Tibial nerve (tissue), 4 donors: ENCODE results near the gene UCN3. TPM values are rescaled to one million over a fixed set of nuclear protein-coding genes. Genes with fewer than 3 reads are reported as not detected.

Source experiments
- DNase-seq, 2 donors: peaks; one replicate each; pipeline ENCODE4 v3.0.0-alpha.2; 2019; ENCODE audit warnings: low spot score in 2 of 2
- H3K27ac ChIP-seq, 4 donors: fragments of 200-600 bp; sonication (generic) in 3 of 4; one replicate each; pipeline ENCODE4 v1.5.1; 2017 to 2019; ENCODE audit warnings: mild to moderate bottlenecking in 1 of 4
- H3K27me3 ChIP-seq, 2 donors: fragments of 200-600 bp; sonication (generic) in 1 of 2; one replicate each; pipeline versions ENCODE4 v1.5.1 to v1.6.0; 2017 to 2019
- H3K36me3 ChIP-seq, 3 donors: fragments of 200-600 bp; sonication (generic); one replicate each; pipeline ENCODE4 v1.5.1; 2018 to 2019
- H3K4me1 ChIP-seq, 4 donors: fragments of 200-600 bp; sonication (generic) in 3 of 4; one replicate each; pipeline ENCODE4 v1.5.1; 2017 to 2019
- H3K4me3 ChIP-seq, 4 donors: fragments of 200-600 bp; sonication (generic) in 3 of 4; one replicate each; pipeline ENCODE4 v1.5.1; 2017 to 2019; ENCODE audit warnings: mild to moderate bottlenecking in 1 of 4, moderate library complexity in 1 of 4
- H3K9me3 ChIP-seq, 4 donors: fragments of 200-600 bp; sonication (generic) in 3 of 4; one replicate each; pipeline ENCODE4 v1.5.1; 2017 to 2019
- EP300 ChIP-seq, 2 donors: sonication (generic); formaldehyde crosslinking; IDR thresholded peaks; one replicate each; pipeline ENCODE4 v1.6.1; 2017; ENCODE audit warnings: antibody characterized with exemption in 2 of 2, mild to moderate bottlenecking in 1 of 2
- POLR2A ChIP-seq, 2 donors: fragments of 450-650 bp; IDR thresholded peaks; one replicate each; pipeline ENCODE4 v1.6.1; 2017; ENCODE audit warnings: antibody characterized with exemption in 2 of 2, mild to moderate bottlenecking in 2 of 2, moderate library complexity in 2 of 2
- WGBS, 2 donors: methylation state at CpG; one replicate each; pipeline ENCODE4 v1.1.5; 2018; 5-methylcytosine and 5-hydroxymethylcytosine counted together
- total RNA-seq, 4 donors: library from RNA; depleted of rRNA; stranded (reverse); fragments of >200 nt; gene quantifications; one replicate each; pipeline ENCODE4 v1.1.0, GENCODE V29; 2016
- TF ChIP-seq, protein P1 (sequence below), 5 experiments: fragments of 200-600 bp in 3 of 5; fragments of 450-650 bp in 2 of 5; sonication (generic) in 3 of 5; IDR thresholded peaks; one replicate each; pipeline ENCODE4 v1.5.1; 2016 to 2019; ENCODE audit warnings: antibody characterized with exemption in 5 of 5, mild to moderate bottlenecking in 3 of 5, moderate library complexity in 2 of 5

UCN3 gene
- total RNA-seq, 4 donors from 2014 or later: not detected

GRCh38 chr10:5354068-5354467 lies 10.7 kb upstream of the UCN3 start:
- no peaks in the 10 kb centered on the region for H3K27me3 ChIP-seq

GRCh38 chr10:5355594-5356301 lies 9.0 kb upstream of the UCN3 start:
- no peak for TF ChIP-seq POLR2A (IDR thresholded peaks at IDR 0.05)
- no peak for TF ChIP-seq EP300 (IDR thresholded peaks at IDR 0.05)
- TF ChIP-seq, protein P1, sequence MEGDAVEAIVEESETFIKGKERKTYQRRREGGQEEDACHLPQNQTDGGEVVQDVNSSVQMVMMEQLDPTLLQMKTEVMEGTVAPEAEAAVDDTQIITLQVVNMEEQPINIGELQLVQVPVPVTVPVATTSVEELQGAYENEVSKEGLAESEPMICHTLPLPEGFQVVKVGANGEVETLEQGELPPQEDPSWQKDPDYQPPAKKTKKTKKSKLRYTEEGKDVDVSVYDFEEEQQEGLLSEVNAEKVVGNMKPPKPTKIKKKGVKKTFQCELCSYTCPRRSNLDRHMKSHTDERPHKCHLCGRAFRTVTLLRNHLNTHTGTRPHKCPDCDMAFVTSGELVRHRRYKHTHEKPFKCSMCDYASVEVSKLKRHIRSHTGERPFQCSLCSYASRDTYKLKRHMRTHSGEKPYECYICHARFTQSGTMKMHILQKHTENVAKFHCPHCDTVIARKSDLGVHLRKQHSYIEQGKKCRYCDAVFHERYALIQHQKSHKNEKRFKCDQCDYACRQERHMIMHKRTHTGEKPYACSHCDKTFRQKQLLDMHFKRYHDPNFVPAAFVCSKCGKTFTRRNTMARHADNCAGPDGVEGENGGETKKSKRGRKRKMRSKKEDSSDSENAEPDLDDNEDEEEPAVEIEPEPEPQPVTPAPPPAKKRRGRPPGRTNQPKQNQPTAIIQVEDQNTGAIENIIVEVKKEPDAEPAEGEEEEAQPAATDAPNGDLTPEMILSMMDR (IDR thresholded peaks at IDR 0.05): no peak
- 83 to 87% methylated on average over 6 of the region's 6 CpGs for whole genome bisulfite sequencing, 2 donors
- no peak overlapping the region for H3K4me3 ChIP-seq
- H3K27me3 ChIP-seq: no peaks in the 10 kb centered on the region
- no peaks in the 10 kb centered on the region for H3K4me1 ChIP-seq
- H3K36me3 ChIP-seq: no peaks in the 10 kb centered on the region
- DNase-seq: no peak
- H3K9me3 ChIP-seq: no peaks in the 10 kb centered on the region
- no peak overlapping the region for H3K27ac ChIP-seq

More at GRCh38 chr10:5354068-5354467, 10.7 kb upstream of the UCN3 start:
- TF ChIP-seq POLR2A (IDR thresholded peaks at IDR 0.05) (no peak), EP300 (IDR thresholded peaks at IDR 0.05) (no peak)
- TF ChIP-seq, protein P1 (IDR thresholded peaks at IDR 0.05): no peak
- no peak for DNase-seq
- Histone ChIP-seq H3K9me3 (no peaks in the 10 kb centered on the region), H3K27ac (no peak overlapping the region), H3K4me3 (no peak overlapping the region), H3K36me3 (no peaks in the 10 kb centered on the region), H3K4me1 (no peaks in the 10 kb centered on the region)
- WGBS, 2 donors: 32 to 57% methylated on average over 3 of the region's 3 CpGs

DNA sequence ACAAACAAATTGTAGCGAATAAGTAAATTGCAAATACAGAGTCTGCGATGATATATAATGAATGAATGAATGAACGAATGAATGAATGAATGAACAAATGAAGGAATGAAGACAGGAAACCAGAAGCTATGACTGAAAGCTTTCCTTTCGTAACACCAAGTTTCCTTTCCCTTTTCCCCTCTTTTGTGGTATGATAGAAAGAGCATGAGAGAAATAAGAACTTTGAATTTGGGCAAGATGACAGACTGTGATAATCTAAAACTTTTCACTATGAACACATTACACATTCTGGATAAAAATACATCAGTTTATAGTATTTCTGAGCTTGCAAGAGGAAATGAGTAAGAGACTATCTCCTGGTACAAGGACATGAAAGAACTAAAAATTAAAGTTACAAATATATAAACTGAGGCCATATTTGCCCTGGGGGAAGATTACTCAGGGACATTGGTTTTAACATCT lies 8.4 kb upstream of the UCN3 start:
- WGBS, 2 donors: 84 to 85% methylated on average over 4 of the region's 4 CpGs
- TF ChIP-seq EP300 (IDR thresholded peaks at IDR 0.05) (no peak), POLR2A (IDR thresholded peaks at IDR 0.05) (no peak)
- TF ChIP-seq, protein P1 (IDR thresholded peaks at IDR 0.05): no peak
- no peak for DNase-seq
- Histone ChIP-seq H3K4me3 (no peak overlapping the region), H3K27me3 (no peaks in the 10 kb centered on the region), H3K4me1 (no peaks in the 10 kb centered on the region), H3K9me3 (no peaks in the 10 kb centered on the region), H3K36me3 (no peaks in the 10 kb centered on the region), H3K27ac (no peak overlapping the region)

- H3K4me3 ChIP-seq: no peak overlapping the region
- no peak for DNase-seq
- no peaks in the 10 kb centered on the region for H3K36me3 ChIP-seq
- TF ChIP-seq POLR2A (IDR thresholded peaks at IDR 0.05) (no peak), EP300 (IDR thresholded peaks at IDR 0.05) (no peak)
- TF ChIP-seq, protein P1 (IDR thresholded peaks at IDR 0.05): no peak
- H3K9me3 ChIP-seq: no peaks in the 10 kb centered on the region
- H3K27me3 ChIP-seq: peaks cover 0 to 7% of the 10 kb centered on the region in 2 donors
- WGBS, 2 donors: 39 to 44% methylated on average over 7 of the region's 7 CpGs
- no peak overlapping the region for H3K27ac ChIP-seq
- no peaks in the 10 kb centered on the region for H3K4me1 ChIP-seq
Measured at GRCh38 chr10:5360318-5360915, 4.3 kb upstream of the UCN3 start.

DNA sequence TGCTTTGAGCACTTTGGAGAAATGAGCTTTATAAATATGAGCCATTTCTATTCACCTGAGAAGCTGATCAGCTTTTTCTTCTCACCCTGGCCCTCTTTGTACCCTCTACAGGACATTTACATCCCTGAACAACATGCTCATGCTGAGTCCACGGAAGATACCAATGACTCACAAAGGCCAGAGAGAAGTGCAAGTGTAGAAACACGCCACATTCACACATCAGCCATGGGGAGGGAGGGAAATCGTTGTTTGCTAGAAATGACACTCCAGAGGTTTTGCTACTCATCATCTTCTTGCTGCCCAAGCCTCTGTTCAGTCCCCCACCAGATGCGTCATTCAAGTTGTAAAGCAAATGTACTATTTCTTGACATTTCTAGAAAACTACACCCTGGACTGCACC lies 2.8 kb upstream of the UCN3 start:
- TF ChIP-seq EP300 (IDR thresholded peaks at IDR 0.05): no peak
- TF ChIP-seq POLR2A (IDR thresholded peaks at IDR 0.05): no peak
- TF ChIP-seq, protein P1 (IDR thresholded peaks at IDR 0.05): no peak
- Histone ChIP-seq H3K4me1 (no peaks in the 10 kb centered on the region), H3K4me3 (no peak overlapping the region), H3K9me3 (no peaks in the 10 kb centered on the region), H3K27me3 (peaks cover 0 to 9% of the 10 kb centered on the region in 2 donors), H3K36me3 (no peaks in the 10 kb centered on the region), H3K27ac (no peak overlapping the region)
- DNase-seq: no peak
- WGBS, 2 donors: 78 to 87% methylated on average over 4 of the region's 4 CpGs
